Measurements from ENCODE around the gene PCDH12.

Gene PCDH12

GRCh38 chr5:141908796-141909195, 49.2 kb downstream of the PCDH12 start:
- no peak for DNase-seq (ENCODE audit: low read depth)

GRCh38 chr5:141906972-141907371, 51.0 kb downstream of the PCDH12 start:
- DNase-seq (ENCODE audit: low read depth) = no peak

GRCh38 chr5:141906517-141906916, 51.5 kb downstream of the PCDH12 start:
- no peak for DNase-seq (ENCODE audit: low read depth)

- DNase-seq (ENCODE audit: low read depth) = no peak
Observed at GRCh38 chr5:141904551-141904950, 53.5 kb downstream of the PCDH12 start.

- no peak for DNase-seq (ENCODE audit: low read depth)
Observed at GRCh38 chr5:141903261-141903660, 54.7 kb downstream of the PCDH12 start.

- DNase-seq (ENCODE audit: low read depth) = no peak
Observed at GRCh38 chr5:141902015-141902814, 55.8 kb downstream of the PCDH12 start.

GRCh38 chr5:141898448-141899049, 59.5 kb downstream of the PCDH12 start:
- DNase-seq (ENCODE audit: low read depth) = no peak

GRCh38 chr5:141897425-141897824, 60.6 kb downstream of the PCDH12 start:
- DNase-seq (ENCODE audit: low read depth) = no peak
